ENCODE data around the gene EIF3M.
"Not testable (repeated sequence)": the region's sequence is repeated elsewhere in the genome, so short reads cannot be mapped to it uniquely, and the experiment has no call there.

EIF3M gene

DNA sequence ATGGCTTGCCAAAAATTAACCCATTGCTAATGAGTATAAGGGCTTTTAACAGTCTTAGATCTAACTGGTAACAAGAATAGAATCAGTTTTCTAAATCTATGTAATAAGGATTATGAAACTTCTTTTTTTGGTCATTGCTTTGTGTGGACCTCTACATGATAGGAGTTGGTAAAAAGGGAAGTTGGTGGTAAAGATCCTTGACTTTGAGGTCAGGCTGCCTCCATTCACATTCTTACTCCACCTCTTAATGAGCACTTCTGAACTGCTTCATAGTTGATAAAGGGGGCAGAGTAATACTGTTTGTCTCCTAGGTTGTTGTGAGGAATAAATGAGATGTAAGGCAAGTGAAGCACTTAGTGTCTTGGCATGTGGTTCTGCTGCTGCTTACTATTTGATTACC, 10.6 kb downstream of the EIF3M start:
- H3K4me3 ChIP-seq (ENCODE audit: low read depth, low read length) = no peak overlapping the region

DNA sequence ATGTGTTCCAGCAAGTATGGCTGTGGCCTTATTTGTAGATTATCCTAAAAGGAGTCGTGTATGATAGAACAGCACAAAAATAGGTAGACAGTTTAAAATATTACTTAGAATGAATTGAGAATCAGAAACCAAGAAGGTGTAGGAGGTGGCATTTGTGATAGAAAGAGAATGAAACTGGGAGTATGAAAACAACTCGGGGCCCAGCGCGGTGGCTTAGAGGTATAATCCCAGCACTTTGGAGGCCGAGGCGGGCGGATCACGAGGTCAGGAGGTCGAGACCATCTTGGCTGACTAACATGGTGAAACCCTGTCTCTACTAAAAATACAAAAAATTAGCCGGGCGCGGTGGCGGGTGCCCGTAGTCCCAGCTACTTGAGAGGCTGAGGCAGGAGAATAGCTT, 12.5 kb downstream of the EIF3M start:
- not testable (repeated sequence) for H3K4me3 ChIP-seq (ENCODE audit: low read depth, low read length)

DNA sequence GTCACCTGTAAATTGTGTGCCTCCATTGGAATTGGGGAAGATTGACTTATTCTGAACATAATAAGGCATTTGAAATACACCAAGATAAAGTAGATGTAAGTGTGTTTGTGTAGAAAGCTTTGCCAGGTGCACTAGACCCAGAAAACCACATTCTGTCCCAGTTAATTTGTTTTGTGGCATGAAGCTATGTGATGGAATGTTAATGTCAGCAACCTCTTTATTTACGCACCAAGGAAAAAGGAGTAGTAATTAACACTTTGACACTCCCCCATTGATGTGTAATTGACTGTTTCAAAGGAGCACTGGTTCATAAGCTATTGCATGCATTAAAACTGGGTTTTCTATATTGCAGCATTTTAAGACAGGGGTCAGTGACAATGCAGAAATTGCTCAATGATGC, 14.3 kb downstream of the EIF3M start:
- no peak overlapping the region for H3K4me3 ChIP-seq (ENCODE audit: low read depth, low read length)

- H3K4me3 ChIP-seq (ENCODE audit: low read depth, low read length) = no peak overlapping the region
Observed at GRCh38 chr11:32602657-32603415, 19.2 kb downstream of the EIF3M start.

DNA sequence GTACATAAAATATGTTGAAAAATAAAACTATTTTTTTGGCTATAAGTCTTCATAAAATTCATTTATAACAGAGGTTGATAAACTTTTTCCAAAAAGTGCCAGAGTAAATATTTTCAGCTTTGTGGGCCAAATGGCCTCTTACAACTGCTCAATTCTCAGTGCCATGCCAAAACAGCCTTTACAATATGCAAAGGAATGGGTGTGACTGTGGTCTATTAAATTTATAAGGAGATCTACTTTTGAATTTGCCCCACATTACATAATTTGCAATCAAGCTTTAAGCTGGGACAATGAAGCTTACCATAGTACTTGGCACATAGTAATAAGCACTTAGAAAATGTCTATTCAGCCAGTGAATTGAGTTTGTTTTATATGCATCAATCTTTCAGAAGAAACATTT, 22.6 kb downstream of the EIF3M start:
- no peak overlapping the region for H3K4me3 ChIP-seq (ENCODE audit: low read depth, low read length)

DNA sequence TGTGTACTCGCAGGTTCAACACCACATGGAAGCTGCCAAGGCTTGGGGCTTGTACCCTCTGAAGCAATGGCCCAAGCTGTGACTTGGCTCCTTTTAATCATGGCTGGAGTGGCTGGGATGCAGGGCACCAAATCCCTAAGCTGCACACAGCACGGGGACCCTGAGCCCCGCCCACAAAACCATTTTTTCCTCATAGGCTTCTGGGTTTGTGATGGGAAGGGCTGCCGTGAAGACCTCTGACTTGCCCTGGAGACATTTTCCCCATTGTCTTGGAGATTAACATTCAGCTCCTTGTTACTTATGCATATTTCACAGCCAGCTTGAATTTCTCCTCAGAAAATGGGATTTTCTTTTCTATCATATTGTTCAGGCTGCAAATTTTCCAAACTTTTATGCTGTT, 25.2 kb downstream of the EIF3M start:
- H3K4me3 ChIP-seq (ENCODE audit: low read depth, low read length) = not testable (repeated sequence)

DNA sequence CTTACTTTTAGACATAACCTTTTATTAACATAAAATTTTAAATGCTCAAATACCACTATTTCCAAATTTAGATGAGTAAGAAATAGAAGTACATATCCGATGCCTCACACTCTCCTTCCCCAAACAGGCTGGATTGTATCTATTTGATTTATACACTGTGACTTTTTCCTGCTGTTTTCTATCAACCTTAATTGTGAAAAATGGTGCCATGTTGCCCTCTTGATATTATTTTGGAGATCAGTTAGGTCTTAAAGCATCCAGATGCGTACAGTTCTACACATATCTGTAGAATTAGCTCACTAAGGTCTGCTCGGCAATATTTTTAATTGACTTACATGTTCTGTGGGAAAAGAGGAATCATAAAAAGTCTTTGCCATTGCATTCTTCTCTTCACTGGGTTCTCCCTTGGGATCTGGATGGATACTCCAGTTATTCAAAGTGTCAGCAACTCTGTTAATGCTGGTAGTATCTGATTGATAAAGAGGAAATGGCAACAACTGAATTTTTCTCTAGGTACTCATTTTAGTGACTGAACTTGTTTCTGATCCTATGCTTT, 27.2 kb downstream of the EIF3M start:
- H3K4me3 ChIP-seq (ENCODE audit: low read depth, low read length) = no peak overlapping the region

- no peak overlapping the region for H3K4me3 ChIP-seq (ENCODE audit: low read depth, low read length)
Observed at GRCh38 chr11:32613500-32614151, 30.0 kb downstream of the EIF3M start.

GRCh38 chr11:32615422-32615821, 31.8 kb downstream of the EIF3M start:
- no peak overlapping the region for H3K4me3 ChIP-seq (ENCODE audit: low read depth, low read length)

DNA sequence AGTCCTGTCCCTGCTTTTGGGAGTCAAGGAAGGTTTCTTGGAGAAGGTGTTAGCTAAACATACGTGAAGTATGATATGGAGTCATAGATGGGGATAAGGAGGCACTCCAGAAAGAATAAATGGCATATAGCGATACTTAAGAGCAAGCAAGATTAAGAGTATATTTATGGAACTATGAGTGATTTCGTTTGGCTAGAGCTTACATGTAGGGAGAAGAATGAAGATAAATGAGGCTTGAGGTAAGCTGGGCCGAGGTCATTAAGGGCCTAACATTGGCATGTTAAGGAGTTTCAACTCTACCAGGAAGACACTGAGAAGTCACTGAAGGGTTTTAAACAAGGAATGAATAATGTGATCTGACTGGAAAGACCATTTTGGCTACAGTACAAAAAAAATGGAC, 33.3 kb downstream of the EIF3M start:
- no peak overlapping the region for H3K4me3 ChIP-seq (ENCODE audit: low read depth, low read length)

- H3K4me3 ChIP-seq (ENCODE audit: low read depth, low read length) = no peak overlapping the region
Observed at GRCh38 chr11:32630844-32631243, 47.2 kb downstream of the EIF3M start.

GRCh38 chr11:32635819-32636218, 52.2 kb downstream of the EIF3M start:
- H3K4me3 ChIP-seq (ENCODE audit: low read depth, low read length) = no peak overlapping the region

DNA sequence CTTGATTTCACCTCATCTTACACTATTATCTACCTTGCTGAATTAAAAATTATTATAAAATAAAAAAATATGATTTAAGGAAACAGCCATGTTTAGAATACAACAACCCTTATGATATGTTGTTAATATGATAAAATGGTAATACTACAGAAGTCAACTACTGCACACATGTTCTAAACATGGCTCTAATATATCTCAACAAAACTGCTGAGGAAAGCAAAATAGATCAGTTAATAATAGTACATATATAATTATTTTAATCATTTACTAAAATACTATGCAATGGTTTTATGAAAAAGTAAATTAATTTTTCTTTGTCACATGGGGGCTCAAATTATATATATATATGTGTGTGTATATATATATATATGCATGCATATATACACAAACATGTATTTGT, 57.7 kb downstream of the EIF3M start:
- no peak overlapping the region for H3K4me3 ChIP-seq (ENCODE audit: low read depth, low read length)

DNA sequence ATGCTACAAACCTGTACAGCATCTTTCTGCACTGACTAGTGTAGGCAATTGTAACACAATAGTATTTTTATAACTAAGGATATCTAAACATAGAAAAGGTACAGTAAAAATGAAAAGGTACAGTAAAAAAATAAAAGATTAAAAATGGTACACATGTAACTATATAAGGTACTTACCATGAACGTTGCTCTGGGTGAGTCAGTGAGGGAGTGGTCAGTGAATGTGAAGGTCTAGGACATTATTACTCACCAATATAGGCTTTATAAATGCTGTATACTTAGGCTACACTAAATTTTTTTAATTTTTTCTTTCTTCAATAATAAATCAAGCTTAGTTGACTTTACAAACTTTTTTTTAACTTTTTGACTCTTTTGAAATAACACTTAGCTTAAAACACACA, 59.9 kb downstream of the EIF3M start:
- H3K4me3 ChIP-seq (ENCODE audit: low read depth, low read length) = no peak overlapping the region
